Melanocyte of skin (primary cell): ENCODE results near the gene RASA4B. TPM values are rescaled to one million over a fixed set of nuclear protein-coding genes. Genes with fewer than 3 reads are reported as not detected.

Source experiments
- total RNA-seq, 2 donors: library from RNA; depleted of rRNA; stranded (reverse); fragments of >200 nt; gene quantifications; 2 replicates each; pipeline ENCODE4 v1.2.3, GENCODE V29; 2012

The RASA4B gene
- total RNA-seq: under 1 TPM; under 0.01 to 1.00 TPM

DNA sequence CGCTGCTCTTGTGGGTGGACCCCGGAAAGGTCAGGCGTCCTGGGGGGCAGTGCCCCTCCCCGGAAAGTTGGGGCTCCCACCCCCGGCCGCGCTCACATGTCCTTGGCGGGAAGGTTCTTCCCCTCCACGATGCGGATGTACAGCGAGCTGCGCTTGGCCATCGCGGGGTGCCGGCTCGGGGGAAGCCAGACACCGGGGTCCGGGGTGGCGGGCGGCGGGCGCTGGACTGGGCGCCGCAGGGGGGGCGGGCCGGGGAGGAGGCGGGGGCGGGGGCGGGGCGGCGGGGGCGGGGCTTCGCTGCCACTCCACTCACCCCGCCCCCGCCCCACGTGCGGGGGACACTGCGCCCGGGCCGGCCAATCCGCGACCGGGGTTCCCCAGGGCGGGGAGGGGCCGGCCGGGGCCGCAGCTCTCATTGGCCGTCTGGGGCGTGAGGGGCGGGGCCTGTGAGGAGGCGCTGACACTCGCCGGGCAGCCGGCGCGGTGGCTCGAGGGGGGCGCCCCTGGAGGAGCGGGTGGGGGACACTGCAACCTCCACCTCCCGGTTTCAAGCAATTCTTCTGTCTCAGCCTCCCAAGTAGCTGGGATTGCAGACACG is at the start of gene RASA4B:
RASA4B (minus strand) TSS at position 228 of the 598 bp plus-strand sequence; CDS start at position 161, 67 bp downstream.

GRCh38 chr7:102550808-102551422 is 33.3 kb upstream of the RASA4B start, which contains the start of gene SPDYE2:
SPDYE2 (plus strand) TSS chr7:102551226; CDS start chr7:102553256, 2,030 bp downstream.

GRCh38 chr7:102543596-102543995 is 26.0 kb upstream of the RASA4B start, which contains the start of gene UPK3BL2:
UPK3BL2 (minus strand) TSS chr7:102543696; CDS start chr7:102543636, 60 bp downstream.

GRCh38 chr7:102478314-102479208 is 39.0 kb downstream of the RASA4B start, which contains the start of gene POLR2J:
POLR2J (minus strand) TSS chr7:102478922; CDS start chr7:102478860, 62 bp downstream.

GRCh38 chr7:102464577-102465280 is 52.8 kb downstream of the RASA4B start, which contains the start of the genes ALKBH4 and LRWD1:
ALKBH4 (minus strand) TSS chr7:102464863; CDS start chr7:102464836, 27 bp downstream.
LRWD1 (plus strand) TSS chr7:102464984; CDS start chr7:102465081, 97 bp downstream.

GRCh38 chr7:102433219-102434038 is 84.1 kb downstream of the RASA4B start, which contains the start of gene ORAI2:
ORAI2 (plus strand) TSS chr7:102433575; CDS start chr7:102438957, 5,382 bp downstream.

Other genes starting within 250 kb of the RASA4B start
- gene SH2B2, start 230.9 kb downstream of the RASA4B start, total RNA-seq: 1 to 10 TPM; 2.0 to 5.5 TPM
- gene SPDYE6, start 161.3 kb downstream of the RASA4B start, total RNA-seq: not detected
- 10 to 100 TPM; 11.0 to 12.3 TPM for gene PRKRIP1, start 121.4 kb downstream of the RASA4B start, total RNA-seq
- gene ORAI2, start 84.2 kb downstream of the RASA4B start, total RNA-seq: 10 to 100 TPM; 21.0 to 26.0 TPM
- gene ALKBH4, start 52.9 kb downstream of the RASA4B start, total RNA-seq: 10 to 100 TPM; 14.3 to 20.0 TPM
- 10 to 100 TPM; 30.3 to 48.6 TPM for gene LRWD1, start 52.8 kb downstream of the RASA4B start, total RNA-seq
- 10 to 100 TPM; 36.5 to 52.3 TPM for gene POLR2J, start 38.9 kb downstream of the RASA4B start, total RNA-seq
- 1 to 10 TPM; 2.3 to 2.4 TPM for gene UPK3BL2, start 25.9 kb upstream of the RASA4B start, total RNA-seq
- not detected for gene SPDYE2, start 33.4 kb upstream of the RASA4B start, total RNA-seq
- 10 to 100 TPM; 33.0 to 66.4 TPM for gene POLR2J3, start 54.8 kb upstream of the RASA4B start, total RNA-seq
- gene RASA4, start 99.0 kb upstream of the RASA4B start, total RNA-seq: 1 to 10 TPM in 1 of 2 donors, under 1 TPM in 1; 0.33 to 2.1 TPM
- gene UPK3BL1, start 125.0 kb upstream of the RASA4B start, total RNA-seq: 10 to 100 TPM in 1 of 2 donors, 1 to 10 TPM in 1; 6.2 to 11.0 TPM
- not detected for gene SPDYE2B, start 132.5 kb upstream of the RASA4B start, total RNA-seq
- gene POLR2J2, start 153.9 kb upstream of the RASA4B start, total RNA-seq: 1 to 10 TPM; 3.0 to 4.5 TPM
- 1 to 10 TPM; 6.9 to 7.7 TPM for gene FAM185A, start 231.2 kb upstream of the RASA4B start, total RNA-seq